NCI-H226 (cell line): ENCODE results near the gene MAST3.

Experiments
- DNase-seq: peaks from one replicate; pipeline ENCODE4 v3.0.0-alpha.2; 2015

The MAST3 gene

DNA sequence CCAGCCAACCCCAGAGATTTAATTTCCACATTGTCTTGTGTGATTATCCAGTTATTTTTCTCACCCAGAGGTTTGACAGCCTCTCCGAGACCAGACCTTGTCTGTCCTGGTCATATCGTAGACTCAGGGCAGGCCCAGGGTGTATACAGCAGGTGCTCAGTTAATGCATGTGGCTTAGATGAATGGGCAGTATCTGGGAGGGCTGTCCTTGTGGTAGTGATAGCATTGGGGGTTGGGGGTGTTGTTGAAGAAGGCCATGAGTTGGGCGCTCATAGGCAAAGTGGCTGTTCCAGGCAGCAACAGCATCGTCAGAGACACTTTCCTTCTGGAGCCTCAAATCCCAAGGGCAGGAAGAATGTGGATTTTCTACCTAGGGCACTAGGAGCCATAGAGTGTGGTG is 16.9 kb downstream of the MAST3 start:
- DNase-seq = no peak

DNA sequence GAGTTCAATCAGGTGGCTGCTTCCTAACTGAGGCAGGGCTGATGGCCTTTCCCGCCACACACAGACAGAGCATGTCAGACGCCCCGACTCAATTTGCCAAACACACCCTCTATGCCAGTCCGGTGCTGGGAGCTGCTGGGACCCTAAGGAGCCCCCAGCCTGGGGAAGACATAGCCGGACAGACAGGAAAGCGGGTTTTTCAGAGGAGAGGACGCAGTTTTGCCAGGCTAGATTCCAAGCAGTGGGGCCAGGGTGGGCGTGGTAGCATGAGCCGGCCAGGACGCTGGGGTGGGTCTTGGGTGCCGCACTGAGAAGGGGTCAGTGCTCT is 19.8 kb downstream of the MAST3 start:
- no peak for DNase-seq

DNA sequence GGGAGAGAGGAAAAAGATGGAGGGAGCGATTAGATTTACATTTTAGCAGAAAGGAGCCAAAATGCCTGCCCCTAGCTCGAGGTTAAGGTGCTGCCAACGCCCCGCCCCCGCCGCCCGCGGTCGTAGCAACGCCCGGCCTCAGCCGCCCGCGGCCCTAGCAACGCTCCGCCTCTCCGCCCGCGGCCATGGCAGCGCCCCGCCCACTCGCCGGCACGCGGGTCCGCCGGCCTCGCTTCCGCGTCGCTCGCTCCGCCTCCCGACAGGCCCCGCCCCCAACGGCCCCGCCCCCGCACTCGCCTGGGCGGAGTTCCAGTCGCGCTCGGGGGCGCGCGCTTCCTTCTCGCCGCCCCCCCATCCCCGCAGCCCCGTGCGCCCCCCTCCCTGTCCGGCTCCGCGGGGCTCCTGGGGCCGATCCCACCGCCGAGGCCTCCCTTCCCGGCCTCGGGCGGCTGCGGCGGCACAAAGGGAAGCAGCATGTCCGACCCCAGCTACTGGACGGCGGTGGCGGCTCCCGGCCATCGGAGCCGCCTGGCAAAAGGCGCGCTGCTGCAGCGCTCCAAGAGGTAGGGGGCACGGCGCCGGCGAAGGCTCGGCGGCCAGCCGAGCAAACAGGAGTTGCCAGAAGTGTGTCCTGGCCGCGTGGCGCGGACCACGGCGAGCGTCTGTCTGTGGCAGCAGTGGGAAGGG is 20.3 kb downstream of the MAST3 start:
- DNase-seq = peak; percentile 57

DNA sequence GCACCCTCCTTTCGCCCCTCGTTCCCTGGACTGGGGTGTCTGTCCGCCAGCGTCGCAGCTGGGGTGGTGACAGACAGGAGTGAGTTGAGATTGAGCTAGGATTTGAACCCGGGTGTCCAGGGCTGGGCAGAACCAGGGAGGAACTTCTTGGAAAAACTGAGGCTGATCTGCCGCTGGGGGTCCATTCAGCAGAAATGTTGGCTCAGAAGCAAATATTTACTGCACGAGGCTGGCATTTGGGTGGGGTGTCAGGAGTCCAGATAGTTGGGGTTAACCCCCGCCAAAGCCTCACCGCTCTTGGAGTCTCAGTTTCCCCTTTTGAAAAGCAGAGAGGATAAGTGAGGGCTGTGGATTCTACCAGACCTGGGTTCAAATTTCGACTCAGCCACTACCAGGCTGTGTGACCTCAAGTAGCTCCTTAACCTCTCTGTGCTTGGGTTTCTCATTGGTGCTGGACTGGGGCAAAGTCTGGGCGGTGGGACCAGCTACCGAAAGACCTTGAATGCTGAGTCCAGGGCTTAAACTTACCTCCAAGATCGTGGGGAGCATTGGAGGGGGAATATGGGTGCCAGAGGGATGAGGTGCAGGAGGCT is 20.9 kb downstream of the MAST3 start:
- no peak for DNase-seq

DNA sequence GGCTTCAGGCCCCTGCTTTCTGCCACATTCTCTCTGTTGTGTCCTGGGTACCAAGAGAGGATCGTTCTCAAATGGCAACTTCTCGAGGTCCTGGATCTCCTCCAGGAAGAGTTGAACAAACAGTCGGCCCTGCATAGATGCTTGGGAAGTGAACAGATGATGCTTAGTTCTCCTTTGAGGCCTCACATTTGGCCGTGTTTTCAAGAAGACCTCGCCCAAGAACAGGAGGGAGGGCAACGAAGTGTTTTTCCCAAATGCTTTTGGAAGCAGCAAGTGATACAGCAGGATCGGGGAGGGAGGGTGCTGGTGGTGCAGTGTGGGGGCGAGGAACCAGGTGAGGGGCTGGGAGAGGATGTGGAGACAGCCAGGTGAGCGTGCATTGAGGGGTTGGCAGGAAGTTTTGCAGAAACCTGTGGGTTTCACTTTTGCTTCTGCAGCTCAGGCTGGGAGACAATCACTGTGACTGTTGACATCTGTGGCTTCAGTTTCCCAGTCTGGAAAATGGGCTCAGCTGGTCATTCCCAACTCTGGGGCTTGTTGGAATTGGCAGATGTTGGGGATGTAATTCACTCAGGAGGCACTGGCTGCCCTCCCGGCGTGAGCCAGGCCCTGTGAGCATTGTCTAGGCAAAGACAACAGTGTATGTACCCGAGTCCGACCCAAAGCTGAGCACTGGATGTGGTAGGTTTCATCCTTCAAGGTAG is 21.6 kb downstream of the MAST3 start:
- no peak for DNase-seq

DNA sequence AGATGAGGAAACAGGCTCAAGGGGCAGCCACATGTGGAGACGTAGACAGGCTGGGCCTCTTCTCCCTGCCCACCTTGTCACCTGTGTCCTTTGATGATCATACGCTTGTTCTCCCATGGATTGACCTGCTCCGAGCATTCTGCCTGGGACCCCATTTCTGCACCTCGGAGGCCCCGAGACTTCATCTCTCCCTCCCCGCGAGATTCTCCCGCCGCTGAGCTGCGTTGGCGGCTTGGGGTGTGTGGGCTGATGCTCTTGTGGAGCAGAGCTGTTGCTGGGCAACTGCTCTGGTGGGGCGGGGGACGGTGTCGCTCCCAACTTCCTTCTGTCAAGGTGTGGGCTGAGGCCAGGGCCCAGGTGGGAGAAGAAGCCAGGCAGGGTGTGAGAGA is 22.1 kb downstream of the MAST3 start:
- DNase-seq = no peak

DNA sequence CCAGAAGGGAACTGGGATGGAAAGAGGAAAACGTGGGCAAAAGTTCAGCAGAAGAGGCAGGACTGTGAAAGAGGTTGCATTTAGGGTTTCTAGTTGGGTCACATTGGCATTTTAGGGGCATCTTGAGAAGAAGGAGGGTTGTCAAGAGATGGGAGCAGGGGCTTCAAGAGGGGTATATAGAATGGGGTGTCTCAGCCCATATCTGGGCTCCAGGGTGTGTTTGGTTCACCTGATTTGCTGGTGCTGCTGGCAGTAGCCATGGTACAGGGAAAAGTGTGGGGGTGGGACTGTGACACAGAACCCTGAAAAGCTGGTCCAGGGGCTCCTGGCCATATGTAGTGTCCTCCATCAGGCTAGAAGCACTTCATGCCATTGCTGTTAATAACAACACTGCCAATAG is 22.5 kb downstream of the MAST3 start:
- no peak for DNase-seq

DNA sequence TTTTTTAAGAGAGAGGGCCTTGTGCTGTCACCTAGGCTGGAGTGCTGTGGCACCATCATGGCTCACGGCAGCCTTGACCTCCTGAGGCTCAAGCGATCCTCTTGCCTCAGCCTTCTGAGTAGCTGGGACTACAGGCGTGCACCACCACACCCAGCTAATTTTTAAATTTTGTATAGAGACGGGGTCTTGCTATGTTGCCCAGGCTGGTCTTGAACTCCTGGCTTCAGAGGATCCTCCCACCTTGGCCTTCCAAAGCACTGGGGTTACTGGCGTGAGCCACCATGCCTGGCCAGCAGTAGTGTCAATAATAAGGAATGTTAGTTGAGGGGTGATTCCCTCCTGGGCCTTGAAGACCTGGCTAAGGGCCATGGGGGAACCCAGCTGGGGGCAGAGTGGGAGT is 23.6 kb downstream of the MAST3 start:
- no peak for DNase-seq

DNA sequence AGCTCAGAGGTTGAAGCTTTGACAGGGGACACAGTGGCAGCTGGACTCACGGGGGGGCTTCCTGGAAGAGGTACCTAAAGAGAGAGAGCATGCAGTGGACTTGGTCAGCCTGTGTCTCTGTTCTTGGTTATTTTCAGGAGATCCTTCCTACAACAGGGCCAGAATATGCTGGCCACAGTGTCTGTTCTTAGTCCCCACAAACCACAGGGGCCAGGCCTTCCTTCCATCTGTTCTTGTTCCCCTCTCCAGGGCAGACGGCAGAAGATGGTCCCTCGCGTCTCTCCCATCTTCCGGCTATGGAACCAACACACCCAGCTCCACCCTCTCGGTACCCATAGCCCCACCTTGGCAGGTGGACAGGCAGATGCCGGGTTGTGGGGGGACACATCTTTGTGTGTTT is 24.8 kb downstream of the MAST3 start:
- no peak for DNase-seq

DNA sequence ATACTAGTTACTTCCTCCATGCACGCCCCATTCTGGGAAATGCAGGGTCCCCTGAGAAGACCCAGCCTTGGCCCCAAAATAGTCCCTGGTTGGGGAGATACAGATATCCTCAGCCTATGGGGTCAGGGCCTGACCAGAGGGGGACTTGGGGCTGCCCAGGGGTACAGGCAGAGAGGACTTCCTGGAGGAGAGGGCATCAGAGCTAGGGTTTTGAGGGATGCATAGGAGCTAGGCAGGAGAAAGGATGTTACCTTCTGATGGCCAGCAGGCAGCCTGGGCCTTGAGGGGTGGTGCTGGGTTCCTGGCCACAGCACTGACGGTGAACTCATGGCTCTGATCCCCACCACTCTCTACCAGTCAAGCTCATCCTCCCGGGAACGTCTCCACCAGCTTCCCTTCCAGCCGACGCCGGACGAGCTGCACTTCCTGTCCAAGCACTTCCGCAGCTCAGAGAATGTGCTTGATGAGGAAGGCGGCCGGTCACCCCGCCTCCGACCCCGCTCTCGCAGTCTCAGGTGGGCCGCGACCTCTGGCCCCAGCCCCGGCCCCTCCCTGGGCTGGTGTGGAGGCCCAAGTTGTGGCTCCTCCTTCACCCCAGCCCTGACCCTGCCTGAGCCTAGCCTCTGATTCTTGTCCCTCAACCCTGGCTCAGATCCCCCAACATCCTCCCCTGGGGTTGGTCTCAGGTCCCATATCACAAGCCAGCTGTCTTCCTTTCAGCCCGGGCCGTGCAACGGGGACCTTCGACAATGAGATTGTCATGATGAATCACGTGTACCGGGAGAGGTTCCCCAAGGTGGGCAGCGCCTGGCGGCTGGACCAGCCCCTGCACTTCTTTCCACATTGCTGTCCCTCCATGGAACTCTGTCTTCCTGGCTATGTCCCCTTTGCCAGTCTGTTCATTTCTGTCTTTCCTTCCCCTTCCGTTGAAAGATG is 25.6 kb downstream of the MAST3 start:
- DNase-seq = no peak

DNA sequence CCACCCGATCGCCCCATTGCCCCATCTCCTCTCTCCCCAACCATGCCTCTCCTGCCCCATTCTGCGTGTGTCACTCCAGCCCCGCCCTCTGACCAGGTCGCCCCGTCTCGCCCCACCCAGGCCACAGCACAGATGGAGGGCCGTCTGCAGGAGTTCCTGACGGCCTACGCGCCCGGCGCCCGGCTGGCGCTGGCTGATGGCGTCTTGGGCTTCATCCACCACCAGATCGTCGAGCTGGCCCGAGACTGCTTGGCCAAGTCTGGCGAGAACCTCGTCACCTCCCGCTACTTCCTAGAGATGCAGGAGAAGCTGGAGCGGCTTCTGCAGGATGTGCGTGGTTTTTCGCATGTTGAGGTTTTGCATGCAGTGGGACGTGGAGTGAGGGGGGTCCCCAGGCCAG is 26.2 kb downstream of the MAST3 start:
- DNase-seq = no peak

DNA sequence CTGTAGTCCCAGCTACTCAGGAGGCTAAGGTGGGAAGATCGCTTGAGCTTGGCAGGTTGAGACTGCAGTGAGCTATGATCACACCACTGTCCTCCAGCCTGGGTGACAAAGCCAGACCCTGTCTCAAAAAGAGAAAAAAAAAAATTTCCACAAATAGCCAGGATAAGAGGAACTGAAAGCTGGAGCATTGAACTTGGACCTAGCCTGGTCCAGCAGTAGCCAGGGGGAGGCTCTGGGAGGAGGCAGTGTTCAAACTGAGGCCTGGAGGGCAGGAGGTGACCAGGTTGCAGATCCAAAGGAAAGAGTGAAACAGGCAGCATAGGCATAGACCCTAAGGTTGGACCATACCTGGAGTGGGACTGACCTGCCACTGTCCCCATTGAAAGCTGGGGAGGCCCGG is 28.5 kb downstream of the MAST3 start:
- no peak for DNase-seq

DNA sequence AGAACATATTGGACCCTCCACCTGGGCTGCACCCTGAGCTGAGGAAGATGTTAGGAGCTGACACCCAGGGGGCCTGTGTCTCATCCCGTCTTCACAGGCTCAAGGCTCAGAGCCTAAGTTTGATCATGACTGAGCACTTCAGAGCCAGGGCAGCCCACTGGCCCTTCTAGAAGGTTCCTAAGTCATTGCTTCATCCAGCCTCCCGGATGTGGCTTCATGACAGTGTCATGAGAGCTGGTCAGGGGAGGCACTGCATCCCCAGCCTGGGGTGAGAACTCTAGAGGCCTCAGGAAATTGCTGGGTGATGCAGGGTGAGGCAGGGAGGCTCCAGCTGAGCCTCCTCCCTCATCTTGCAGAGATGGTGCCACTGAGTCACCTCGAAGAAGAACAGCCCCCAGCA is 30.5 kb downstream of the MAST3 start:
- no peak for DNase-seq

DNA sequence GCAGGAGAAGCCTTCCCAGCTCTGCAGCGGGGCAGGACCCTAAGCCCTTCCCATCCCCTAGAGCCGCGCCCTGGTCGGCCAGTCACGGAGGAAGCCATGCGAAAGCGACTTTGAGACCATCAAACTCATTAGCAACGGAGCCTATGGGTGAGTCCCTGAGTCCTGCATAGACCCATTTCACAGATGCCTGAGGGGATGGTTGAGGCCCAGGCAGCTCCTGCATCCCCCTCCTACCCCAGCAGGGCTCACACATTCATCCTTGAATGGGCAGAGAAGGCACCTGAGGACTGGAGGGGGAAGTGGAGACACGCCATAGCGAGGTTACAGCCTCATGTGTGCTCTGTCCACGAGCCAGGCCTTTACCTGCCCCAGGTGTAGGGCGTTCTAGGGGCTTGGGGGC is 31.2 kb downstream of the MAST3 start:
- no peak for DNase-seq

DNA sequence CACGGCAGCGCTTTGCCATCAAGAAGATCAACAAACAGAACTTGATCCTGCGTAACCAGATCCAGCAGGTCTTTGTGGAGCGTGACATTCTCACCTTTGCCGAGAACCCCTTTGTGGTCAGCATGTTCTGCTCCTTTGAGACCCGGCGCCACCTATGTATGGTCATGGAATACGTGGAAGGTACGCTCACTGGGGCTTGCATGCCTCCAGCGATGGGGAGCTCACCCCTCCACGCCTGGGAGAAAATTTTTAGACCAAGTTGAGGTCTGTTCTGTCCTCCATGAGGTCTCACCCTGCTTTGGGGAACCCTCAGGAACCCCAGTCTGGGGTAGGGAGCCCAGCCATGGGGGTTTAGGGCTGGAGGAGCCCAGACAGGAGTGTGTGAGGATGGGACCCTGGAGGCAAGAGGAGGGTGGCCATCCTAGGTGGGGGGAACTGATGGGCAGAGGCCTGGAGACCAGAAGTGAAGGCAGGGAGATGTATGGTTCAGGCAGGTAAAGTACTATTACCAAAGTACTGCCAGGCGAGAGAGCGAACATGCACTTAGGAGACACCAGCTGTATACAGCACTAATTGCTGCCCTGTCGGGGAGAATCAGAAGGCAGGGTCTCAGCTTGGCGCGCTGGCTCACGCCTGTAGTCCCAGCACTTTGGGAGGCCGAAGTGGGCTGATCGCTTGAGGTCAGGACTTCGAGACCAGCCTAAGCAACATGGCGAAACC is 33.1 kb downstream of the MAST3 start:
- no peak for DNase-seq

DNA sequence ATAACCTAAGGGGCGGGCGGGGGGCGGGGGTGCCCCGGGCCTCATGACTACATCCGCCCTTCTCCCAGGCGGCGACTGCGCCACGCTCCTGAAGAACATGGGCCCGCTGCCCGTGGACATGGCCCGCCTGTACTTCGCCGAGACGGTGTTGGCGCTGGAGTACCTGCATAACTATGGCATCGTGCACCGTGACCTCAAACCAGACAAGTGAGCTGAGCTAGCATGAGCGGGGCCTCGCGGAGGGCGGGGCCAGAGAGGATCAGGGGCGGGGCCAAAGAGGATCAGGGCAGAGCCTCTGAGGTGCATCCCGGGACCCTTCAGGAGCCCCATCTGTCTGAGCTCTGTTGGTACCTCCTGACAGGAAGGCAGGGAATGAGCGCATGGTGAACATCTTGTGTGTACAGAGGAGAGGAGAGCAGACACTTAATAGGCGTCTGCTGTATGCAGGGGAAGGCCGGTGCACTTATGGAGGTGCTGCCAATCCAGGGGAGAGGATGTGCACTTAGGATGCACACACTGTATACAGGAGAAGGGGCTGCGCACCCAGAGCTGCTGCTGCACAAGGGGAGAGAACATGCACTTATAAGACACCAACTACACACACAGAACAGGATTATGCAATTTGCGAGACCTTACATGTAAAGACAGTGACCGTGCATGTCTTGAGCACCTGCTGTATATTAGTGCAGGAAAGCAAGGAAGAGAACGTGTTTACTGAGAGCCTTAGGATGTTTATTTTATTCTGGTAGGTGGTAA is 34.4 kb downstream of the MAST3 start:
- DNase-seq = no peak

DNA sequence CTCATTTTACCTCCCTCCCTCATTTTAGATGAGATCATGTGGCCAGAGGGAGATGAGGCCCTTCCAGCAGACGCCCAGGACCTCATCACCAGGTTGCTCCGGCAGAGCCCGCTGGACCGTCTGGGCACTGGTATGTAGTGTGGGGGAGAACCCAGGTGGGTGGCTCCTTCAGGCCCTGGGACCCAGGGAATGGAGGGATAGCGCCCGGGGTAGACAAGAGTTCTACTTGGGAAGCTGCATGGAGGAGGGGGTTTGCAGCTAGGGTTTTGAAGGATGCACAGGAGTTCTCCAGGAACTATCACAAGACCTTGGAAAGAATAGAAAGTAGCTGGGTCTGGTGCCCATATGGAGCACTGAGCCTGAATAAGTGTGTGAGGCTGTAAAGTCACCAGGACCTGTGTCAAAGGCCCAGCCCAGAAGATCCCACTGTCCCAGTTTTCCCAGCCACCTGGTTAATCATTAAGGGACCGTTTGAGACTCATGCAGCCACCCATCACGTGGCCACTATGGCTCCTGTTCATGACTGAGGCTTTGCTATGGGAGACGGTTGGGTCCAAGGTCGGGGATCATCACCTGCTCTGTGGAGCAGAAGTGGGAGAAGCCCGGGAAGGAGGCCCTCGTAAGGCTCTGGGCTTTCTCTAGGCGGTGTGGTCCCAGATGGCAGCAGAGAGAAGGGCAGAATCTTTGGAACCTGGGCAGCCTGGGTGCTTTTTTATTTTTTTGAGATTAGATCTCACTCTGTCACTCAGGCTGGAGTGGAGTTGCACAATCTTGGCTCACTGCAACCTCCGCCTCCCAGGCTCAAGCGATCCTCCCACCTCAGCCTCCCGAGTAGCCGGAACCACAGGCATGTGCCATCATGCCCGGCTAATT is 38.4 kb downstream of the MAST3 start:
- peak; percentile 21 for DNase-seq

DNA sequence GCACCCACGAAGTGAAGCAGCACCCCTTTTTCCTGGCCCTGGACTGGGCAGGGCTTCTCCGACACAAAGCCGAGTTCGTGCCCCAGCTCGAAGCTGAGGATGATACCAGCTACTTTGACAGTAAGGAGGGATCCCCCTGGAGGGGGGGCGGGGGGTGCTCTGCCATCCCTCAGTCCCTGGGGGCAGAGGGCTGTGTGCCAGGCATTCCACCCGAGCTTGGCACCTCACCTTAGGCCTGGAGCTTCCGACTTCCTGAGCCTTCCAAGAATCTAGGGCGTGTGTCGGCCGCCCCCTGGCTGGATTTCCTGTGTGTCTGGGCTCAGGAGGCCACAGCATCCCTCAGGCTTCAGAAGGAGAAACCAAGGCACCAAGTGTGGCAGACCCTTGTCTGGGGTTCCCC is 39.7 kb downstream of the MAST3 start:
- DNase-seq = peak; percentile 16

DNA sequence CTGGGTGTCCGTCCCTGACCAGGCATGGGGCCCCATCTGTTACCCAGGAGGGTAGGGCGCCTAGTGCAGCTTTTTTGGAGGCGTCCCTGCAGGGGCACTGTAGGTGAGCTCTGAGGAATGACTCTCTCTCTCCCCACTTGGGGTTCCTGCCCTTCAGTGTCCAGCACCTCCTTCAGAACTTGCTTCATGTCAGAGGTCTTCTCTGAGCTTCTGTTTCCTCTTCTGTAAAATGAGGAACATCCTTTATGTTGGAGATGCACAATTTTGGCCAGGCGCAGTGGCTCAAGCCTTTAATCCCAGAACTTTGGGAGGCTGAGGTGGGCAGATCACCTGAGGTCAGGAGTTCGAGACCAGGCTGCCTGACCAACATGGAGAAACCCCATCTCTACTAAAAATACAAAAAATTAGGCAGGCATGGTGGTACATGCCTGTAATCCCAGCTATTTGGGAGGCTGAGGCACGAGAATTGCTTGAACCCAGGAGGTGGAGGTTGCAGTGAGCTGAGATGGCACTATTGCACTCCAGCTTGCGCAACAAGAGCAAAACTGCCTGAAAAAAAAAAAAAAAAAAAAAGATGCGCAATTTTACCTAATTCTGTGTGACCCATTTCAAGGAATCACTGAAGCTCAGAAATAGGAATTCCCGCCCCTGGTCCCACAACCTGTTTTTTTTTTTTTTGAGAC is 40.2 kb downstream of the MAST3 start:
- no peak for DNase-seq

DNA sequence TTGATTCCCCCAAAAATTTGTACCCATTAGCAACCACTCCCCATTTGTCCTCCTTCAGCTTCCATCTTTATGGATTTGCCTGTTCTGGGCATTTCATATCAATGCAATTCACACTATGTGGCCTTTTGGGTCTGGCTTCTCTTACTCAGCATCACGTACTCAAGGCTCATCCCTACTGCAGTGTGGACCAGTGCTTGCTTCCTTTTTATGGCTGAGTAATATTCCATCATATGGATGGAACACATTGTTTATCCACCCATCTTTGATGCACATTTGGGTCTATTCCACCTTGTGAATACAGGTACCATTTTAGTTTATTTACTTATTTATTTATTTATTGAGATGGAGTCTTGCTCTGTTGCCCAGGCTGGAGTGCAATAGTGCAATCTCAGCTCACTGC is 42.9 kb downstream of the MAST3 start:
- DNase-seq = no peak

DNA sequence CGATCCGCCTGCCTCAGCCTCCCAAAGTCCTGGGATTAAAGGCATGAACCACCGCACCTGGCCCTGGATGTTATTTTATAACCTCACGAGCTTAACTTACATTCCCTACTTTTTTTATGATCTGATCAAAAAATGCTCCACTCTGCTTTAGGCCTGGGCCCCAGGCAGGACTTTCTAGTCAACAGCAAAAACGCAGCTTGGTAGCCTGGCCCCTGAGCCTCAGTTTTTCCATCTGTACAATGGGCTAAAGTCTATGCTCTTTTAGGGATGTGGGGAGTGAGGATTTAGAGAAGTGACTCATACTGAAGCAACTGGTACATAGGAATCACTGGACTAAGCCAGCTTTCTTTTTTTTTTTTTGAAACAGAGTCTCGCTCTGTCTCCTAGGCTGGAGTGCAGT is 43.5 kb downstream of the MAST3 start:
- no peak for DNase-seq
